Tracheal epithelial cell (primary cell): ENCODE data around the gene C1QTNF3. TPM values are rescaled to one million over a fixed set of nuclear protein-coding genes. Genes with fewer than 3 reads are reported as not detected.

Experiments
- total RNA-seq: library from RNA; depleted of rRNA; stranded (reverse); fragments of >200 nt; gene quantifications from 2 replicates; pipeline ENCODE4 v1.2.1, GENCODE V29; 2014

Gene C1QTNF3
- total RNA-seq, result 0.43 and 0.48 TPM in 2 replicates

DNA sequence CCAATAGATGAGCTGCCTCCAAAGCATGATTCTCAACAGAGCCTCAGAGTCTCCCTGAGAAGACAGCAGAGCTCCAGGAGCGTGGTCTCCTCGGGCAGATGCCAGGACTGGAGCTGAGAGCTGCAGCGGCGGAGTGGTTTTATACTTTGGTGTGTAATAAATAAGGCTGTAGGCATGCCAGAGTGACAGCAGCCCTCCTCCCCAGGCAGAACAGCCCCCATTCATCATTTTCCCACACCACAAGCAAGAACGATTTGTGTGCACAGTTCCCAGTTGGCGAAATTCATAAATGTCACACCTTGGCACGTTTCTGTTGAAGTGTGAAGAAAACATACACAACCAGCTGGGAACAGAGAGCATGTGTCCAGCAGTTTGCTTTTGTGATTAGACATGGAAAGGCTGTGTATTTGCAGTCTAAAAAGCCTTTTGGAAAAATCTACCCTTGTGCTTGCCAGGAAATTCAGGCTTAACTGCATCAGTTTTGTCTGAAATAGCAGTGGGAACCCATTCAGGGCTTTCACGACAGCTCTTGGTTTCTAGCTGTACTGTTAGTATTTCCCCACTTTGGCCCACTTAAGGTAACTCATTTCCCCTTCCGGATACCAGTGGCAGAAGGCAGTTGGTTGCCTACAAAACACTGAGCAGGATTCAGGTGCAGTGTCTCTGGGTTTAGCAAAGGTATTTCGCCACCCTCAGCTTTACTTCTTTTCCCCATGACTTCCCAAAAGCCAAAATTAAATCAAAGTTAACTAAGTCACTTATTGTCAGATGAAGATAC, at the start of gene C1QTNF3:
C1QTNF3 (minus strand) TSS at position 115 of the 778 bp plus-strand sequence; CDS start at position 27, 88 bp downstream.

GRCh38 chr5:34007621-34008600, 35.1 kb downstream of the C1QTNF3 start, which contains the start of gene AMACR:
Gene AMACR, minus strand, starts transcription at chr5:34008050. Its CDS starts 31 bp downstream, at chr5:34008019.

DNA sequence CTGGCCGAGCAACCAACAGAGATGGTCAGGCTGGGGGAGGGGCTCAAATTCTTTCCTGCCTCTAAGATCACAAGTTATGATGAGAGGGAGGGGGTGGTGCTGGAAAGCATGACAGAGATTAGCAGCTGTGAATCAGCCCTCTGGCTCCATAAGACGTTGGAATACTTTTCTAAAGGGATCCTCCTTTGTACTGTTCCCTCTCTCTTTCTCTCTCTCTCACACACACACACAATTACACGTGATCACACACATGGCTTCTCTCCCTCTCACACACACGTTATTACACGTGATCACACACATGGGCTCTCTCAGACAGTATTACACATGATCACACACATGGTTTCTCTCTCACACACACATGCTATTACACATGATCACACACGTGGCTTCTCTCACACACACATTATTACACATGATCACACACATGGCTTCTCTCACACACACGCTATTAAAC, 58.3 kb downstream of the C1QTNF3 start, which contains the start of gene SLC45A2:
SLC45A2 (minus strand) TSS at position 23 of the 454 bp plus-strand sequence. CDS start 110 bp downstream, outside the sequence.

Other genes starting within 250 kb of the C1QTNF3 start
- 1.9 TPM in 1 of 2 replicates, not detected in the other for gene ADAMTS12, start 151.2 kb downstream of the C1QTNF3 start, total RNA-seq
- gene RXFP3, start 106.8 kb downstream of the C1QTNF3 start, total RNA-seq, result not detected in 2 replicates
- 0.21 TPM in 1 of 2 replicates, not detected in the other for gene SLC45A2, start 58.5 kb downstream of the C1QTNF3 start, total RNA-seq
- 5.5 and 6.4 TPM in 2 replicates for gene AMACR, start 35.2 kb downstream of the C1QTNF3 start, total RNA-seq